GM21576 (cell line): Measurements from ENCODE around the gene IL17RA.

Source experiments
- ATAC-seq: cut with Tn5 transposase; IDR thresholded peaks from one replicate; pipeline ENCODE4 v1.9.1; 2021; ENCODE audit warnings: mild to moderate bottlenecking, moderate library complexity; ENCODE audit not compliant: unreplicated experiment

IL17RA gene

GRCh38 chr22:17152971-17153370, 68.2 kb downstream of the IL17RA start:
- no peak for ATAC-seq

- no peak for ATAC-seq
These were observed 71.1 kb downstream of the IL17RA start for GRCh38 chr22:17155941-17156340.

GRCh38 chr22:17157714-17158113, 72.9 kb downstream of the IL17RA start:
- no peak for ATAC-seq

GRCh38 chr22:17158176-17158567, 73.4 kb downstream of the IL17RA start:
- ATAC-seq = no peak

- peak; percentile 57 for ATAC-seq
These were observed 74.0 kb downstream of the IL17RA start, which contains the start of gene HDHD5 for GRCh38 chr22:17158568-17159503. HDHD5 (minus strand) TSS chr22:17159277; CDS start chr22:17159251, 26 bp downstream.

- peak; percentile 25 for ATAC-seq
These were observed 74.7 kb downstream of the IL17RA start for GRCh38 chr22:17159504-17159951.

GRCh38 chr22:17161991-17162390, 77.2 kb downstream of the IL17RA start:
- ATAC-seq = no peak

GRCh38 chr22:17162731-17163130, 77.9 kb downstream of the IL17RA start:
- no peak for ATAC-seq

- no peak for ATAC-seq
These were observed 79.7 kb downstream of the IL17RA start for GRCh38 chr22:17164392-17165024.
